GM04504 (cell line): ENCODE data around the gene SLC38A11.
A peak's percentile ranks its signal among the peaks of the same experiment; 100 is the strongest.

Source experiments
- DNase-seq: peaks from one replicate; pipeline ENCODE4 v3.0.0-alpha.2; 2012; ENCODE audit warnings: low read depth

Gene SLC38A11

DNA sequence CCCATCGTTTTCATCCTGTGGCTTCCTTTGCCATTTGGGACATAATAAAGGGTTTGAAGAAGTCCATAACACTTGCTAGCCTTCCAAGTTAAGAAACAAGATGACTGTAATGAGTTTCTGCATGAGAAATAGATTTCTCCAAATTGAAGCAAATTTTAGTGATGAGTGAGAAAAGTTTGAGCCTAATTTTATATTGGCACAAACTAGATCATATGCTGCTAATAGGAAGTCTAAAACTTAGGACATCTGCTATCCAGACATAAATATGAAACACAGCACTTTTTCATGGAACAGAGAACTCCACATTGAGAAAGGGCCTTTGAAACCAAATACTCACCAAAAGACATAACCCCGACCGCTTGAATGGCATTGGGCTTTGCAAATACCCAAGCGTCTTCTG lies 39.8 kb downstream of the SLC38A11 start:
- DNase-seq: no peak

DNA sequence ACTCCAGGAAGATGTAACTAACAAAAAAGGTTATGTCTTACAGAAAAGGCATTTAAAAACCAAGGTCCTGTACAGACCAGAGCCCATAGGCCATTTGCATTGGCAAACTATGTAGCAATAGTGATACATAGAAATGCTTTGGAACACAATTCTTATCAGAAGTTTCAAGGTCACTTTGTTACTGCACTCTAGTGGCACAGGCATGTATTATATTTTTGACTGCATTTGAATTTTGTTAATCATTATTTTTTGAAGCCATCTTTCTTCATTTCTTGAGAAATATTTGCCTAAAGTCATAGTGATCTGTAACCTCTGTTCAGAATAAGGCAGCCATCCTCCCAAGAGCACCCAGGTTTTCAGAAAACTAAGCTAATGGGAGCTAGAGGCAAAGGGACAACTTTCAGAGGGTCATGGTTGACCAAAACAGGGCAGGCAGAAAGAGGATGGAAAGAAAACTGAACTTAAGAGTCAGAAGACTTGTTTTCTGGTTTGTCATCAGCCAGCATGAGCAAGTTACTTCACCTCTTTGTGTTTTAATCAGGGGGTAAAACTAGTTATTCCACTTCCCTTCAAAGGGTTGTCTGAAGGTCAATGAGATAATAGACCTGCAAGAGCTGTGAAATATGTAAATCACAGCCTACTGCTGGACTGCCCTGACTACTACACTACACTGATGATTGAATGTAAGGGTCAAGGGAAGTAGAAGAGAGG lies 41.5 kb downstream of the SLC38A11 start:
- no peak for DNase-seq

DNA sequence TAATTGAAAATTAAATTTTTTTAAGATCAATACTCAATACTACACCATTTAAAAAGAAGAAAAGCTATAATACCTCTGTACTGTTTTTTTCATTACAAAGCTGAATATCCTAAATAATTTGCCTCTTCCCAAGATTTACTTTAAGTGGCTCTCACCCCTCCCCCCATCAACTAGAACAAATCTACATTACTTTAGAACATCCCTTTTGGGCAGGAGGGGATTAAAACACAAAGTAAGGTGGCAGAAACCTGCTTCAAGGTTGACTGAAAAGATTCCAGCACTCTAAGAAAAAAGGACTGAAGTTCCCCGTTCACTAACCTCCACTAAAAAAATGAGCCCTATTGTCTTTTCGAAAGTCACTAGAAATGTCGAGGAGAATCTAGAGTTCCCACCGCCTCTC lies 42.3 kb downstream of the SLC38A11 start:
- DNase-seq: no peak

DNA sequence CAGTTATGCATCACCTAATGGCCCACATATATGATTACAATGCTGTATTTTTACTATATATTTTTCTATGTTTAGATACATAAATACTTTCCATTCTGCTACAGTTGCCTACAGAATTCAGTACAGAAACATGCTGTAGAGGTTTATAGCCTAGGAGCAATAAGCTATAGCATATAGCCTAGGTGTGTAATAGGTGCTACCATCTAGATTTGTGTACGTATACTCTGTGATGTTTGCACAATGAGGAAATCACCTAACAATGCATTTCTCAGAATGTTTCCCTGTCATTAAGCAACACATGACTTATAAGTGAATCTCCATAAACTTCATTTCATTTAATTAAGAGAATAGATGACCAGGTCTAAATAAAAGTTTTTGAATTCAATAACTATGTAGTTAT lies 43.5 kb downstream of the SLC38A11 start:
- DNase-seq: no peak

DNA sequence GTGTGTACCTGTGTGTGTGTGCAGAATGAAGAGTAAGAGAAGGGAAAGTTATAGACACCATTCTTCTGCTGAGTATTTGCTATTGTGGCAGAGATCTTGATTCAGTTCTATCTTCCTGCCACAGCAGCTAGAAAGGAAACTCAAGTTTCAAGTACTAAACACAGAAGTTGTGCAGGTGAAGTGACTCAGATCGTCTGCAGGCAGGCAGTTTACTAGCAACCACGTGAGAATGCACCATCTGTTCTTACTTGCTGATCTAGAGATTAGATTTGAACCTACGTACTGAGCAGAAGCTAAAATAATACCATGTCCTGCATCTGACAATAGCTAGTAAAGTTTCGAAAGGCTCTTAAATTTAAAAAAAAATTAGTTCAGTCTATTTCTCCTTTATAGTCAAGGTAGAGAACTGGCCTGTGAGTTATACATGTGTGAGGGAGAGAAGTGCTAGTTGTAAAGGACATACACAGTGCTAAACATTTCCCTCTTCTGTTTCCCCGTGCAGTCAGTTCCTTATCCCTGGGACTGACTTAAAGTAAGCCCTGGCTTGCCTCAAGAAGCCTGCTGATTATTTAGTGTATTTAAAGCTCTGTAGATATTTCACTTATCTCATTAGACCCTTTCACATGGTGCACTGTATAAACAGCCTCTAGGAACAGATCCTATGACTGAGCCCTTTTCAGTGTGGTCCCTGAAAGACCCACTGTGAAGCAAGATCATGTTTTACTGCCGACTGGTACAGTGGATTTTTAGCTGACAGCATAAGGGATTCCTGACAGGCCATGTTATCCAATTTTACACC lies 45.0 kb downstream of the SLC38A11 start:
- DNase-seq: no peak

DNA sequence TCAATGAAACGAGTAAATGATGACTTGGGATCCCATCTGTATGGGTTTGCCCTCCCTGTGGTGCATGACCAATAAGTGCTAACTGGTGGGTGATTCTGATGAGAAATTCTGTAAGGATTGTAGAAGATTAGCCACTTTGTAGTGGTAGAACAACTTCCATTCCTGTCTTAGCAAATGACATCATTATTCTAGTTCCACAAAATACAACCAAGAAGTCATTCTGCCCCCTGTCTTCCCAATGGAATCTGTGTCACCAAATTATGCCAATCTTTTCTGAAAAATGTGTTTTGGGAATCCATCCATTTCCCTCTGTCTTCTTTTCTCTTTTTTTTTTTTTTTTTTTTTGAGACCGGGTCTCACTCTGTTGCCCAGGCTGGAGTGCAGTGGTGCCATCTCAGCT lies 48.4 kb downstream of the SLC38A11 start:
- DNase-seq: no peak

DNA sequence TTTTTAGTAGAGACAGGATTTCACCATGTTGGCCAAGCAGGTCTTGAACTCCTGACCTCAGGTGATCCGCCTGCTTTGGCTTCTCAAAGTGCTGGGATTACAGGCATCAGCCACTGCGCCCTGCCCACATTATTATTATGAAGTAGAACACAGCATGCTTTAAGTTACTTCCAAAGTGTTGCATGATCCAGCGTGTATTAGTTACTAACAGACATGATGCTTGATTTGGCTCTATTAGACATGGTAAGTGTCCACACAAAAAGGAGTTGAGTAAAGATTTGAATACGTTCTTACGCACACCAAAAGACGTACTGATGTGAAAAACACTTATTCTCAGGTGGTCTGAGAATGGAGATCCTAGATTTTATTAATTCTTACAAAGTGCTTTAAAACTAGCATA lies 50.0 kb downstream of the SLC38A11 start:
- no peak for DNase-seq

DNA sequence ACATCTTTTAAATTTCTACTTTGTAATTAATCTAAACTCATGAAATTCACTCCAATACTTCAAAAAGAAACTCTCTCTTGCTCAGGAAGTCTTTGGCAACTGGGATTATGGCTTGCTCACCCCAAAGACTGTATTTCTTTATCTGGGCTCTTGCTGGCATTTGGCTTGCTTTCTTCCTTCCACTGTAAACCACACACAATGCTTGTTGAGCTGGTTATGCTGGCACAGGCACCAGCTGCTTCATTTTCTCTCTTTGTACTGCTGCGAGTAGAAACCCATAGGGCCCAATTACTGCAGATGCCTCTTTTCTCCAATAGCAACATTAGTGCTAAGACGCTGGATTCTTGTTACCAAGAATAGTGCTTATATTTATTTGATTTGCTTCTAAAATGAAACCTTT lies 51.4 kb downstream of the SLC38A11 start:
- no peak for DNase-seq

DNA sequence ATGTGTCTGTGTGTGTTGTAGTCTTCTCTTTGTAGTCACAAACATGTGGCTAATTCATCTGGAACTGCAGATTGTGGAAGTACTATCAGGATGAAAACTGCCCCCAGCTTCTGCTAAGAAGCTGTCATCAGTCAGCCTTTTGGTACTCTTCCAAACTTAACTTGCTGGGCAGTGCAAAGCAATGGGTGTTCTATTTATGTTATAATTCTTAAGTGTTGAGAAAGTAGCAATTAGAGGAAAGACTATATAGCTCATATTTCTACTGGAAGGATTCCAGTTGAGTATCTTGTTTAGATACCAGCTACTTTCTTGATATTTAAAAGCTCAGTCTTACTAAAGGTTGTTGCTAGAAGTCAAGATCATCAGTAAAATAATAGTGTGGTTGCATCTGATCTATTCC lies 52.1 kb downstream of the SLC38A11 start:
- DNase-seq: peak; percentile 32

DNA sequence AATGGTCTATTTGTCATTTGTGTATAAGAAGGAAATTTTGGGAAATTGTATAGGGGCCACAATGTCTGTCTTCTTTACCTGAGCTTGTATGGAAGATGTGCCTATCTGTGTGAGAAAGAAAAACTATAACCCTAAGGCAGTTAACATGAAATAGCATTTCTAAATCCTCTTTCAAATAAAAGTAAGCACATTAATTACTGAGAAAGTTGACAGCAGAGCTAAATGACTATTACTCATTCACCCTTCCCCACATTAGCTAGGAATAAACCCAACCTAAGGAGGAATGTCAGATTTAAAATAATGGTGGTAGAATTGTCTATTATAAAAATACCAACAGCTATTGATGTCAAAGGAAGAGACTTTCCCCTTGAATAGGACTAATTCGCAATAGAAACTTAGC lies 56.2 kb downstream of the SLC38A11 start:
- no peak for DNase-seq

DNA sequence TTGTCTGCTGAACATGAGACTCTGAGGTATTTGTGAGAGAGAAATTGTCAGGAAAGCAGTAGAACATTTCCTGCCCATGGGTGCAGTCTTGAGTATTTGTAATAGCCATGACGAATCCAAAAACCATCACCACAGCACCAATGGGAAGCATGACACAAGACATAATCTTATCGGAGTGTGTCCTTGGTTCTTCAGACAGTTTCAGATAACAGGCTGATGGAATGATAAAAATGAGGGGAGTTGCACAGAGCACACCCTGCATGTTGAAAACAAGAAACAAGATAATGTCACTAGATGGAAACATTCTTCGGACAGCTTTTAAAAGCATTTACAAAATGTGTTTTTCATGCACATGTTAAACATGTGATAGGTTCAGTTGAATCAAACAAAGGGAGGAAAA lies 56.9 kb downstream of the SLC38A11 start:
- no peak for DNase-seq

DNA sequence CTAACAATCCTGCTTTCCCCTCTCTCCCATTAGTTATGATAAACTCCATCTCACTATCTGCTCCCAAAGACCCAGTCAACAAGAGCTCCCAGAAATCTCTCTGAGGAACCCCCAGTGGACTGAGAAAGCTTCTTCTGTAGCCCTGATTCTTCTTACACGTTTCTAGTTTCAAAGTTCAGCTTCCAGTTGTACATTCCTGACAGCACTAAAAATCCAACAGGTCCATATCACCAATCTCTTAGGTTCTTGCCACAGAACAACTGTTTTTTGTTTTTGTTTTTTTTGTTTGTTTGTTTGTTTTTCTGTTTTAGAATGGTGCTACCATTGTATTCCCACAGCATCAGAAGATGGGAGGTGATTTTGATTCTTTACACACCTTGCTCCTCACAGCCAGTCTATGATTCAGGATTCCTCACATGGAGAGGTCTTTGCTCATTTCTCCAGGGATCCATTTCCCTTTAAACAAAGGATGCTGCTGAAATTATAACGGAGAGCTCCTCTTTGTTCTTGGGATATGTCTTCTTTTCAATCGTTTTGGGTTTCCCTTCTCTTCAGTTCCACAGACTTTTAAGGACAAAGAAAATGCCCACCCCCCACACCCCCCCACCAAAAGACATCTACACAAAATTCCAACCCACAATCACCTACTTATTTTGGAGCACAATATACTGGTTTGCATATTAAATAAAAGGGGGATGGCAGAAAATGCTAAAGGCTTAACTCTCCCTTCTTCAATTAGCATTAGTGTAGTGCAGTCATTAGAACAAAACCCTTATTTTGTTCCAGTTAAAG lies 57.7 kb downstream of the SLC38A11 start:
- DNase-seq: no peak

DNA sequence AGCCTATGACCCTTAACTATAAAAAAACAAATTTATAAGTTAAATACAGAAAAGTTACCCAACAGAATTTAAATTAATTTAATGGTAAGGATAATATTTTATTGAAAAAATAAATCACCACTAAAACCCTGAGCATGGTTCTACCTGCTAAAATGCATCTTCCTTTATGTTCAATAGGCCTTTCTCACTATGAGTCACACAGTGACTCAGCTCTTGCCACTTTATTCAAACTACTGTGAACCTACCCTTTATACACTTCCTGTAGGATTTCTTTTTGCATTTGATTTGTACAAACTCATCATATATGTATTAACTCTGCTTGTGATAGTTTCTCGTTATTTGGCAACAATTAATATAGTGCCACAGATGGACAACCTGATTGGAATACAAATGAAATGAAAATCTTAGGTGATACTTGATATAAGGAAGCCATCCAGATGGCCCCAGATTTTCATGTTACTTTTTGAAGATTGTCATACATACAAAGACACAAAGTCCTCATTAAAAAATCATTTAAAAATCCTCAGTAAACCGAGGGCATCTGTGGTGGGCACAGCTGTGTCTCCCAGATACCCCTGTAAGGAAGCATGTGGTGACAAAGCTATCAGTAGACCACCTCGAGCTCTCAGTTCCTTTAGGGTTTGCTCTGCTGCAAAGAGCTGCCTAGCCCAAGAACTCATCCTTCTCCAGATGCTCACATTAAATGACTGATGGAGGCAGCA lies 58.5 kb downstream of the SLC38A11 start:
- no peak for DNase-seq

DNA sequence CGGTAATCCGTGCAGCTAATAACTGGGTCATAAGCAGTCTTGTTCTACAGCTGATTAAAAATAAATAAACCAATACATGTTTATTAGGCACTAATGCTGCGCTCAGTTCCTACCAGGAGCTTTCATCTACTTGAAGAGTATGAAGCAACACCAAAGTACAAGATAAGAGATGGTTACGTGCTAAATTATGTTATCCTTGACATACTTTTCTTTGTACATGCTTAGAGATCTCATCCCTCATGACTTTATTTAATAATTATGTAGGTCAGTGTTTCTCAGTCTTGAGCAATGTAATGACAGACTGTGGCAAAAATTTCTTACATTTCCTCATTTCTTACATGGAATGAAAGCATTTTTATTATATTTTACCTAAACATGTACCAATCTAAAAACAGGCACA lies 59.1 kb downstream of the SLC38A11 start:
- no peak for DNase-seq

DNA sequence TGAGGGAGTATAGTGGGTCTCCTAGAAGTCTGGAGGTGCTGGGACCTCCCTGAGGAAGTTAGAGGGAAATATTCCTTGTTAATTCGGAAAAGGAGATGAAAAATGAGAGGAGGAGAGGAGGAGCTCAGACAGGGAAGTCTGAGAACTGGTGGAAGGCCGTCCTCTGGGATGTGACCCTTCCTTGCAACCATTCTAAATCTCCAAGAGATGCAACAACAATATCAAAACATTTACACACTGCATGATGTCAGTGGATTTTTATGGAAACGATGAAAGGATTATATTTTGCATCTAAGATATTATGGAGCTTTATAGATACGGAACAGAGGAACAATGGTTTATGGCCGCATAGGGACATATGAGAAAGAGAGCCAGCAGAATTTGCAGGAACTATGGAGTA lies 63.9 kb downstream of the SLC38A11 start:
- no peak for DNase-seq

DNA sequence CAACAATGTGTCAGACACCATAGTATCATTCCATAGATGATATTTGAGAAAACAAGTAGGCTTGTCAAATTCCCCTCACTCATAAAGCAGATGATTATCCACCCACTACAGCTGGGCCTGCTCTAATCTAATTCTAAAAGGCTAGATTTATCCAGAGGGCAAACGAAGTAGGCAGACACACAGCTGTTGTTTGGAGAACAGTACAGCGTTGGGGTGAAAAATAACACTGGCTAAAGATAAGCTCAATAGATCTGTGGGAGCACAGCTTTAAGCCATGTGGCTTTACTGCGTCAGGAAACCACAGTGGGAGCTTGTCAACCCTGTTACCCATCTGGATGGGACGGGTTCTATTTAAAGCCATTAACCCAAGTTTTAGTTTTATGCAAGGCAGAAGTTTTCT lies 64.8 kb downstream of the SLC38A11 start:
- DNase-seq: no peak

DNA sequence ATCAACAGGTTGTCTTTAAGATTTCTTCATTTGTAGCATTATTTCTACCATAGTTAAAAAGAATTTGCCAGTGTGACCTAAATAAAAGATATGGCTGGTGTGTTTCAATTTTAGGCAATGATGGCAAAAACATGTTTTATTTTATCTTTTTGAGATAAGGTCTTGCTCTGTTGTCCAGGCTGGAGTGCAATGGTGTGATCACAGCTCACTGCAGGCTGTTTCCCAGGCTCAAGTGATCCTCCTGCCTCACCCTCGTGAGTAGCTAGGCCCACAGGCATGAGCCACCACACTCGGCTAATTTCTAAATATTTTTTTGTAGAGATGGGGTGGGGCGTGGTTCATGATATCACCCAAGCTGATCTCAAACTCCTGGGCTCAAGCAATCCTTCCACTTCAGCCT lies 66.7 kb downstream of the SLC38A11 start:
- no peak for DNase-seq

DNA sequence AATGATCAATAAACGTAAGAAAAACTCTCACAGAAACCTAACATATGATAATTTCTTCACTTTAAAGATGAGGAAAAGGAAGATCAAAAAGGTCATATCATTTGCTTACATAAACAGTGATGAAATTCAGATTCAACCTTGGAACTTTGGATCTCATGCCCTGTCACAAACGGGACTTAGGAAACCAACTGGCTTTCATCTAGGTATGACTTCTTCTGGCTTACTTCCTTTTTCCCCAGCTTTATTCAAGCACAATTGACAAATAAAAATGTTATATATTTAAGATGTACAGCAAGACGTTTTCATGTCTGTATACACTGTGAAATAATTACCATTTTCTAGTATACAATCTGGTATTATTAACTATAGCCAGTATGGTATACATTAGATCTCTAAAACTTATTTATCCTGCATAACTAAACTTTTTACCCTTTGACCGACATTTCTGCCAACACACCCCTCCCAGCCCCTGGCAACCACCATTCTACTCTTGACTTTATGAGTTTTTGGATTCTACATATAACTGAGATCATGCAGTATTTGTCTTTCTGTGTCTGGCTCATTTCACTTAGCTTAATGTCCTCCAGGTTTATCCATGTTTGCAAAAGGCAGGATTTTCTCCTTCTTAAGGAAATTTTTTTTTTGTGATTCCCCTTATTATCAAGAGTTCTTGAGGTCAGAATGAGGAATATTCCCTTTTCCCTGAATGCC lies 67.7 kb downstream of the SLC38A11 start:
- DNase-seq: no peak

DNA sequence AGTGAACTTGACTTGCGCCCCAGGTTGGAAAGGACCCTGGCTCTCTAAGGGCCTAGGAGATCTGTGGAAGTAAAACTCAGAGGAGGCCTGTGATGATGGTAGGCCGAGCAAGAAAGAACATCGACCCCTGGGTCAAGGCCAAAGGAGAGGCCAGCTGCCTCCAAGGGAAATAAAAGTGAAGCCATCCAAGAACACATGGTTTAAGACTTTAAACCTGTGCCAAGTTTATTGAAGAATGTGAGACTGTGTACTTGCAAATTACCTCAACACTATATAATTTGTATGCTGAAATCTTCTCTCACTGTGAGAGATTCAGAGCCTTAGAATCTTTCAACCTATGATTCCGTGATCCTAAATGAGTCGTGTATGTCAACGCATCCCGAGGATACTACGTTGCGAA lies 73.0 kb downstream of the SLC38A11 start:
- no peak for DNase-seq

DNA sequence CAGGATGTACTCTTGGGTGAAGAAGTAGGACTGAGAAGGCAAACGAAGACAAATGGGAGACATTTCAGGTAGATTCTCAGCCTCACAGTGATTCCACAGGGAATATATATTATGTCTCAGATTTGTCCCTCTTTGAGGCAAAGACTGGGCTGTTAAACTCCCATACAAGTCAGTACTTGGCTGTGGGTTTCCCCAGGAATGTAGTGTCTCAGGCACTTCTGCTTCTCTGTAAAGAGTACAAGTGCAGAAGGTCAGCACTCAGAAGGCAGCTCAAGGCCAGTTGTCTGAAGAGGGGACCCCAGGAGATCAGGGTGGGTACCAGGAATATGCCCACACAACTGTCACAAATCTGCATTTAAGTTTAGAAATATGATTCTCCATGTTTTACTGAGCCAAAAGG lies 73.8 kb downstream of the SLC38A11 start:
- no peak for DNase-seq

DNA sequence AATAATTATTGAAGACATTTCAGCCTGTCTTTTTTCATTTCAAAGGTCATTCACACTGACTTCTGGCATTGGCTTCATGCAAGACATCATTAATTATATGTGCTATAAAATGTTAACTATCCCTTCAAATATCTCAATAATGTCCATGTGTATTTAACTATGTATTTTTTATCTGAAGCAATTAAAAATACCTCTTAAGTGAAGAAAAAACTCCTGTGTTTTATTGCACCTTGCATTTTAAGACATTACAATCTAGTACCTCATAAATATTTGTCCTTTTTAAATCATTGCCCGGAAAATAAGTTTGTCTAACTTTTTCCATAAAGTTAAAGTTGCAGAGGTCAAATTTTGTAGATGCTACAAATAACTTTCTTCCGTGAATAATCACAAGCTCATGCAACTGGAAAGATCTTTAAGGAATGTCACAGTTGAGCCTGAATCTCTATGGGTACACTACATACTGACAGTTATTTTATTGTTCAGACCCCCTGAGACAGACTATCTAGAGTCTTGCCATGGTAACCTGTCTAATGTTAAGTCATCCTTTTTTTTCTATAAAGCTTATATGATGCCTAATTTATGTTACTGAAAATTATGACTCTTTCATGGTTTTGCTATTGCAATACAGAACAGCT lies 75.3 kb downstream of the SLC38A11 start:
- DNase-seq: no peak
